ENCODE data around the gene GAA.

DNA sequence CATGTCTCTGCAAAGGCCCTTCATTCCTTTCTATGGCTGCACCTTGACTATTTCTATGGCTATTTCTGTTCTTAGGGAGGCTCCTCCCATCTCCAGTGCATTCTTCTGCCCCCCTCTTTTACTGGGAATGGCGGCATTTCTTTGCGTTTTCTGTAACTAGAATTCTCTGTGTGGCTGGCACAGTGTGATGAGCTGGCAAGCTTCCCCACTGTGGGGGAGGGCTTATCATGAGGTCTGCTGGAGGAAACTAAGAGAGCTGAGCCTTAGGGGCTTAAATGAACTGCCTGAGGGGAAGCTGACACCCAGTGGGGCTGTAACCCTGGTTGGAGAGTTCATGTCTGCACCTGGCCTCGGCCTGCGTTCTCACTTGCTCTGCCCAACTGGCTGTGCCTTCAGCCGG lies 67.0 kb downstream of the GAA start:
- no peak for TF ChIP-seq SETDB1 (CRISPR knock-in tag; IDR thresholded peaks at IDR 0.05; ENCODE audit: borderline replicate concordance)
- TF ChIP-seq, protein P1, sequence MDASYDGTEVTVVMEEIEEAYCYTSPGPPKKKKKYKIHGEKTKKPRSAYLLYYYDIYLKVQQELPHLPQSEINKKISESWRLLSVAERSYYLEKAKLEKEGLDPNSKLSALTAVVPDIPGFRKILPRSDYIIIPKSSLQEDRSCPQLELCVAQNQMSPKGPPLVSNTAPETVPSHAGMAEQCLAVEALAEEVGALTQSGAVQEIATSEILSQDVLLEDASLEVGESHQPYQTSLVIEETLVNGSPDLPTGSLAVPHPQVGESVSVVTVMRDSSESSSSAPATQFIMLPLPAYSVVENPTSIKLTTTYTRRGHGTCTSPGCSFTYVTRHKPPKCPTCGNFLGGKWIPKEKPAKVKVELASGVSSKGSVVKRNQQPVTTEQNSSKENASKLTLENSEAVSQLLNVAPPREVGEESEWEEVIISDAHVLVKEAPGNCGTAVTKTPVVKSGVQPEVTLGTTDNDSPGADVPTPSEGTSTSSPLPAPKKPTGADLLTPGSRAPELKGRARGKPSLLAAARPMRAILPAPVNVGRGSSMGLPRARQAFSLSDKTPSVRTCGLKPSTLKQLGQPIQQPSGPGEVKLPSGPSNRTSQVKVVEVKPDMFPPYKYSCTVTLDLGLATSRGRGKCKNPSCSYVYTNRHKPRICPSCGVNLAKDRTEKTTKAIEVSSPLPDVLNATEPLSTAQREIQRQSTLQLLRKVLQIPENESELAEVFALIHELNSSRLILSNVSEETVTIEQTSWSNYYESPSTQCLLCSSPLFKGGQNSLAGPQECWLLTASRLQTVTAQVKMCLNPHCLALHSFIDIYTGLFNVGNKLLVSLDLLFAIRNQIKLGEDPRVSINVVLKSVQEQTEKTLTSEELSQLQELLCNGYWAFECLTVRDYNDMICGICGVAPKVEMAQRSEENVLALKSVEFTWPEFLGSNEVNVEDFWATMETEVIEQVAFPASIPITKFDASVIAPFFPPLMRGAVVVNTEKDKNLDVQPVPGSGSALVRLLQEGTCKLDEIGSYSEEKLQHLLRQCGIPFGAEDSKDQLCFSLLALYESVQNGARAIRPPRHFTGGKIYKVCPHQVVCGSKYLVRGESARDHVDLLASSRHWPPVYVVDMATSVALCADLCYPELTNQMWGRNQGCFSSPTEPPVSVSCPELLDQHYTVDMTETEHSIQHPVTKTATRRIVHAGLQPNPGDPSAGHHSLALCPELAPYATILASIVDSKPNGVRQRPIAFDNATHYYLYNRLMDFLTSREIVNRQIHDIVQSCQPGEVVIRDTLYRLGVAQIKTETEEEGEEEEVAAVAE (CRISPR knock-in tag; IDR thresholded peaks at IDR 0.05; ENCODE audit: borderline replicate concordance) = no peak
- TF ChIP-seq, protein P2, sequence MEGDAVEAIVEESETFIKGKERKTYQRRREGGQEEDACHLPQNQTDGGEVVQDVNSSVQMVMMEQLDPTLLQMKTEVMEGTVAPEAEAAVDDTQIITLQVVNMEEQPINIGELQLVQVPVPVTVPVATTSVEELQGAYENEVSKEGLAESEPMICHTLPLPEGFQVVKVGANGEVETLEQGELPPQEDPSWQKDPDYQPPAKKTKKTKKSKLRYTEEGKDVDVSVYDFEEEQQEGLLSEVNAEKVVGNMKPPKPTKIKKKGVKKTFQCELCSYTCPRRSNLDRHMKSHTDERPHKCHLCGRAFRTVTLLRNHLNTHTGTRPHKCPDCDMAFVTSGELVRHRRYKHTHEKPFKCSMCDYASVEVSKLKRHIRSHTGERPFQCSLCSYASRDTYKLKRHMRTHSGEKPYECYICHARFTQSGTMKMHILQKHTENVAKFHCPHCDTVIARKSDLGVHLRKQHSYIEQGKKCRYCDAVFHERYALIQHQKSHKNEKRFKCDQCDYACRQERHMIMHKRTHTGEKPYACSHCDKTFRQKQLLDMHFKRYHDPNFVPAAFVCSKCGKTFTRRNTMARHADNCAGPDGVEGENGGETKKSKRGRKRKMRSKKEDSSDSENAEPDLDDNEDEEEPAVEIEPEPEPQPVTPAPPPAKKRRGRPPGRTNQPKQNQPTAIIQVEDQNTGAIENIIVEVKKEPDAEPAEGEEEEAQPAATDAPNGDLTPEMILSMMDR (CRISPR knock-in tag; IDR thresholded peaks at IDR 0.05) = no peak
- TF ChIP-seq BHLHE40 (IDR thresholded peaks at IDR 0.05; ENCODE audit: low read length) = no peak
- TF ChIP-seq SMAD3 (CRISPR knock-in tag; IDR thresholded peaks at IDR 0.05) = no peak
- TF ChIP-seq EP300 (IDR thresholded peaks at IDR 0.05; ENCODE audit: low read depth in 2 of 2, low read length in 2 of 2) = no peak
- no peak for TF ChIP-seq EP300 (CRISPR knock-in tag; IDR thresholded peaks at IDR 0.05; ENCODE audit: borderline replicate concordance)
- TF ChIP-seq SUZ12 (IDR thresholded peaks at IDR 0.05; ENCODE audit: low read depth, low read length) = no peak
- TF ChIP-seq, protein P3, sequence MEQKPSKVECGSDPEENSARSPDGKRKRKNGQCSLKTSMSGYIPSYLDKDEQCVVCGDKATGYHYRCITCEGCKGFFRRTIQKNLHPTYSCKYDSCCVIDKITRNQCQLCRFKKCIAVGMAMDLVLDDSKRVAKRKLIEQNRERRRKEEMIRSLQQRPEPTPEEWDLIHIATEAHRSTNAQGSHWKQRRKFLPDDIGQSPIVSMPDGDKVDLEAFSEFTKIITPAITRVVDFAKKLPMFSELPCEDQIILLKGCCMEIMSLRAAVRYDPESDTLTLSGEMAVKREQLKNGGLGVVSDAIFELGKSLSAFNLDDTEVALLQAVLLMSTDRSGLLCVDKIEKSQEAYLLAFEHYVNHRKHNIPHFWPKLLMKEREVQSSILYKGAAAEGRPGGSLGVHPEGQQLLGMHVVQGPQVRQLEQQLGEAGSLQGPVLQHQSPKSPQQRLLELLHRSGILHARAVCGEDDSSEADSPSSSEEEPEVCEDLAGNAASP (CRISPR knock-in tag; IDR thresholded peaks at IDR 0.05; ENCODE audit: borderline replicate concordance) = no peak
- TF ChIP-seq, protein P4, sequence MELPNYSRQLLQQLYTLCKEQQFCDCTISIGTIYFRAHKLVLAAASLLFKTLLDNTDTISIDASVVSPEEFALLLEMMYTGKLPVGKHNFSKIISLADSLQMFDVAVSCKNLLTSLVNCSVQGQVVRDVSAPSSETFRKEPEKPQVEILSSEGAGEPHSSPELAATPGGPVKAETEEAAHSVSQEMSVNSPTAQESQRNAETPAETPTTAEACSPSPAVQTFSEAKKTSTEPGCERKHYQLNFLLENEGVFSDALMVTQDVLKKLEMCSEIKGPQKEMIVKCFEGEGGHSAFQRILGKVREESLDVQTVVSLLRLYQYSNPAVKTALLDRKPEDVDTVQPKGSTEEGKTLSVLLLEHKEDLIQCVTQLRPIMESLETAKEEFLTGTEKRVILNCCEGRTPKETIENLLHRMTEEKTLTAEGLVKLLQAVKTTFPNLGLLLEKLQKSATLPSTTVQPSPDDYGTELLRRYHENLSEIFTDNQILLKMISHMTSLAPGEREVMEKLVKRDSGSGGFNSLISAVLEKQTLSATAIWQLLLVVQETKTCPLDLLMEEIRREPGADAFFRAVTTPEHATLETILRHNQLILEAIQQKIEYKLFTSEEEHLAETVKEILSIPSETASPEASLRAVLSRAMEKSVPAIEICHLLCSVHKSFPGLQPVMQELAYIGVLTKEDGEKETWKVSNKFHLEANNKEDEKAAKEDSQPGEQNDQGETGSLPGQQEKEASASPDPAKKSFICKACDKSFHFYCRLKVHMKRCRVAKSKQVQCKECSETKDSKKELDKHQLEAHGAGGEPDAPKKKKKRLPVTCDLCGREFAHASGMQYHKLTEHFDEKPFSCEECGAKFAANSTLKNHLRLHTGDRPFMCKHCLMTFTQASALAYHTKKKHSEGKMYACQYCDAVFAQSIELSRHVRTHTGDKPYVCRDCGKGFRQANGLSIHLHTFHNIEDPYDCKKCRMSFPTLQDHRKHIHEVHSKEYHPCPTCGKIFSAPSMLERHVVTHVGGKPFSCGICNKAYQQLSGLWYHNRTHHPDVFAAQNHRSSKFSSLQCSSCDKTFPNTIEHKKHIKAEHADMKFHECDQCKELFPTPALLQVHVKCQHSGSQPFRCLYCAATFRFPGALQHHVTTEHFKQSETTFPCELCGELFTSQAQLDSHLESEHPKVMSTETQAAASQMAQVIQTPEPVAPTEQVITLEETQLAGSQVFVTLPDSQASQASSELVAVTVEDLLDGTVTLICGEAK (IDR thresholded peaks at IDR 0.05) = no peak
- TF ChIP-seq, protein P4 (CRISPR knock-in tag; IDR thresholded peaks at IDR 0.05) = no peak
- no peak for TF ChIP-seq KLF16 (CRISPR knock-in tag; IDR thresholded peaks at IDR 0.05)
- no peak for TF ChIP-seq POLR2AphosphoS2 (IDR thresholded peaks at IDR 0.05; ENCODE audit: low read depth, low read length)

Measured in HepG2 (cell line).